Measurements from ENCODE around the gene SHANK3.

Gene SHANK3

GRCh38 chr22:50713571-50714056, 41.0 kb downstream of the SHANK3 start:
- Histone ChIP-seq H3K36me3 (ENCODE audit: control insufficient read depth in 2 of 2, insufficient read depth in 1 of 2, low read length in 2 of 2) (peaks cover 0 to 34% of the 10 kb centered on the region in 2 experiments; a peak in 1 of 3 replicates), H3K27ac (ENCODE audit: extremely low read depth, low read depth, low read length) (no peak overlapping the region), H3K4me1 (ENCODE audit: control insufficient read depth, insufficient read depth, low read length) (no peaks in the 10 kb centered on the region), H3K4me3 (ENCODE audit: low read depth, low read length) (no peak overlapping the region), H3K9me3 (ENCODE audit: control insufficient read depth, insufficient read depth, low read depth, low read length) (no peaks in the 10 kb centered on the region)
- no peak for TF ChIP-seq ZNF701 (tag by site-specific recombination; IDR thresholded peaks at IDR 0.05)
- TF ChIP-seq HOXC10 (CRISPR knock-in tag; IDR thresholded peaks at IDR 0.05) = no peak
- CTCF ChIA-PET = interaction anchor here (1.0 kb wide), 1 partner anchor 18 kb away, joined by 4 read pairs; no protein-coding TSS in a partner anchor
- POLR2A ChIA-PET = no interaction called here

DNA sequence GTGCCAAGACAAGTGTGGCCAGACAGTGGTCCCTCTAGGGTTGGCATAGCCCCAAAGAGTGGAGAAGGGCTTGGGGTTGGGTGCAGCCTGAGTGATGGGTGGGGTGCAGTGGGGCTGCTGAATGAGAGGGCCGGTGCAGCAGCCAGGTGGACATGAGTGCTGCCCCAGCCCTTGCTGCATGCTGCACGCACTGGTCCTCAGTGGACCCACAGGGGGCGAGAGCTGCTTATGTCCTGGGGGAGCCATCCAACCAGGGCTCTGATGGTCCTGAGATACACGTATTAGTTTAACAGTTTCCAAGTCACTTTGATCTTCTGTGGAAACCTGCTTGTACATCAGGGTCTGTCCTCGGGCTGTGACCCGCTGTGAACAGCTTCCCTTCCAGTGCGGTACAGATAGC, 41.5 kb downstream of the SHANK3 start:
- ChIA-PET POLR2A (no interaction called here), CTCF (interaction anchor here (0.6 to 1.1 kb wide), 3 partner anchors 17 to 73 kb away, joined by 3 to 4 read pairs (median 3); no protein-coding TSS in a partner anchor)
- no peak overlapping the region for H3K4me3 ChIP-seq (ENCODE audit: low read depth, low read length)
- TF ChIP-seq SALL2 (tag by site-specific recombination; IDR thresholded peaks at IDR 0.05; ENCODE audit: borderline replicate concordance) = no peak
- TF ChIP-seq ZNF416 (tag by site-specific recombination; IDR thresholded peaks at IDR 0.05) = no peak
- no peak for TF ChIP-seq BCL11B (tag by site-specific recombination; IDR thresholded peaks at IDR 0.05; ENCODE audit: low read depth)
- TF ChIP-seq ZNF202 (tag by site-specific recombination; IDR thresholded peaks at IDR 0.05; ENCODE audit: borderline replicate concordance) = no peak
- TF ChIP-seq ZNF843 (tag by site-specific recombination; IDR thresholded peaks at IDR 0.05) = no peak
- TF ChIP-seq ZNF391 (tag by site-specific recombination; IDR thresholded peaks at IDR 0.05; ENCODE audit: borderline replicate concordance, low read depth) = no peak
- no peaks in the 10 kb centered on the region for H3K4me1 ChIP-seq (ENCODE audit: control insufficient read depth, insufficient read depth, low read length)
- H3K27ac ChIP-seq (ENCODE audit: extremely low read depth, low read depth, low read length) = no peak overlapping the region
- no peaks in the 10 kb centered on the region for H3K9me3 ChIP-seq (ENCODE audit: control insufficient read depth, insufficient read depth, low read depth, low read length)
- peaks cover 0 to 33% of the 10 kb centered on the region in 2 experiments; a peak in 1 of 3 replicates for H3K36me3 ChIP-seq (ENCODE audit: control insufficient read depth in 2 of 2, insufficient read depth in 1 of 2, low read length in 2 of 2)

- ChIA-PET CTCF (interaction anchor here (0.6 to 1.1 kb wide), 2 partner anchors 19 to 74 kb away, joined by 3 read pairs; no protein-coding TSS in a partner anchor), POLR2A (no interaction called here)
- H3K27ac ChIP-seq (ENCODE audit: extremely low read depth, low read depth, low read length) = no peak overlapping the region
Measured at GRCh38 chr22:50714631-50715179, 42.1 kb downstream of the SHANK3 start.

More at GRCh38 chr22:50714631-50715179, 42.1 kb downstream of the SHANK3 start:
- TF ChIP-seq MYNN (tag by site-specific recombination; IDR thresholded peaks at IDR 0.05; ENCODE audit: borderline replicate concordance) = no peak
- TF ChIP-seq ZNF76 (tag by site-specific recombination; IDR thresholded peaks at IDR 0.05; ENCODE audit: borderline replicate concordance, low read depth) = no peak
- no peak for TF ChIP-seq ZEB2 (tag by site-specific recombination; IDR thresholded peaks at IDR 0.05)
- no peak for TF ChIP-seq GLI4 (tag by site-specific recombination; IDR thresholded peaks at IDR 0.05)
- TF ChIP-seq REST (tag by site-specific recombination; IDR thresholded peaks at IDR 0.05) = no peak
- no peak for TF ChIP-seq SETDB1 (IDR thresholded peaks at IDR 0.05; ENCODE audit: insufficient read length, low read length)
- no peak for TF ChIP-seq KLF9 (tag by site-specific recombination; IDR thresholded peaks at IDR 0.05; ENCODE audit: low read depth)
- no peak for TF ChIP-seq ZNF280C (tag by site-specific recombination; IDR thresholded peaks at IDR 0.05)
- TF ChIP-seq ZNF221 (tag by site-specific recombination; IDR thresholded peaks at IDR 0.05; ENCODE audit: borderline replicate concordance) = no peak
- no peak for TF ChIP-seq RBAK (tag by site-specific recombination; IDR thresholded peaks at IDR 0.05)
- no peak for TF ChIP-seq ZNF433 (tag by site-specific recombination; IDR thresholded peaks at IDR 0.05; ENCODE audit: low read depth)
- no peak for TF ChIP-seq ZNF558 (tag by site-specific recombination; IDR thresholded peaks at IDR 0.05)
- TF ChIP-seq KLF8 (tag by site-specific recombination; IDR thresholded peaks at IDR 0.05) = no peak
- TF ChIP-seq SCRT2 (tag by site-specific recombination; IDR thresholded peaks at IDR 0.05) = no peak
- no peaks in the 10 kb centered on the region for H3K9me3 ChIP-seq (ENCODE audit: control insufficient read depth, insufficient read depth, low read depth, low read length)
- H3K4me3 ChIP-seq (ENCODE audit: low read depth, low read length) = no peak overlapping the region
- H3K36me3 ChIP-seq (ENCODE audit: control insufficient read depth in 2 of 2, insufficient read depth in 1 of 2, low read length in 2 of 2) = peaks cover 0 to 27% of the 10 kb centered on the region in 2 experiments; a peak in 1 of 3 replicates
- no peaks in the 10 kb centered on the region for H3K4me1 ChIP-seq (ENCODE audit: control insufficient read depth, insufficient read depth, low read length)
